HepG2 (cell line): ENCODE data around the gene C1orf116. TPM values are rescaled to one million over a fixed set of nuclear protein-coding genes. Genes with fewer than 3 reads are reported as not detected.

Experiments
- CEBPB ChIP-seq: IDR thresholded peaks from 2 replicates; pipeline ENCODE4 v1.6.1; 2011; ENCODE audit warnings: low read depth, low read length, improper control_type of control experiment, borderline replicate concordance
- ETV5 ChIP-seq: IDR thresholded peaks from 2 replicates; pipeline ENCODE4 v1.6.1; 2018; ENCODE audit warnings: missing biosample characterization, missing genetic modification reagents, inconsistent platforms, borderline replicate concordance
- GABPA ChIP-seq, 2 experiments: IDR thresholded peaks; 2 replicates each; pipeline ENCODE4 v1.6.1; 2011 to 2016; ENCODE audit warnings: low read depth in 2 of 2, low read length in 1 of 2, missing biosample characterization in 1 of 2, missing genetic modification characterization in 1 of 2
- HOXA7 ChIP-seq: sonication (generic); formaldehyde crosslinking; IDR thresholded peaks from 2 replicates; pipeline ENCODE4 v1.8.1; 2022; ENCODE audit warnings: mild to moderate bottlenecking, missing genetic modification reagents, moderate library complexity
- KDM5B ChIP-seq: sonication (generic); formaldehyde crosslinking; IDR thresholded peaks from 2 replicates; pipeline ENCODE4 v1.4.0; 2020; ENCODE audit warnings: missing genetic modification reagents, mild to moderate bottlenecking, borderline replicate concordance
- MYC ChIP-seq: sonication (generic); formaldehyde crosslinking; IDR thresholded peaks from 2 replicates; pipeline ENCODE4 v1.9.0; 2021; ENCODE audit warnings: missing genetic modification reagents, borderline replicate concordance
- SMAD9 ChIP-seq: sonication (generic); formaldehyde crosslinking; IDR thresholded peaks from 2 replicates; pipeline ENCODE4 v1.5.1; 2020; ENCODE audit warnings: mild to moderate bottlenecking, missing genetic modification reagents
- SMARCC2 ChIP-seq: fragments of 450-650 bp; IDR thresholded peaks from 2 replicates; pipeline ENCODE4 v1.6.1; 2017; ENCODE audit warnings: antibody characterized with exemption, mild to moderate bottlenecking
- SMARCE1 ChIP-seq: fragments of 450-650 bp; IDR thresholded peaks from 2 replicates; pipeline ENCODE4 v1.6.1; 2017; ENCODE audit warnings: borderline replicate concordance
- SNAPC4 ChIP-seq: sonication (generic); formaldehyde crosslinking; IDR thresholded peaks from 2 replicates; pipeline ENCODE4 v1.4.0; 2020; ENCODE audit warnings: mild to moderate bottlenecking, missing genetic modification reagents
- SP2 ChIP-seq: sonication (generic); formaldehyde crosslinking; IDR thresholded peaks from 2 replicates; pipeline ENCODE4 v1.5.1; 2020; ENCODE audit warnings: mild to moderate bottlenecking, missing genetic modification reagents
- TEAD3 ChIP-seq: optimal IDR thresholded peaks from 2 replicates; pipeline ENCODE3; 2016; ENCODE audit warnings: borderline replicate concordance
- TGIF2 ChIP-seq: IDR thresholded peaks from 2 replicates; pipeline ENCODE4 v1.6.1; 2016; ENCODE audit warnings: control low read depth, missing compliant biosample characterization
- USF2 ChIP-seq, 2 experiments: sonication (generic) in 1 of 2; formaldehyde crosslinking in 1 of 2; IDR thresholded peaks; 2 replicates each; pipeline versions ENCODE4 v1.5.1 to v1.6.1; 2011 to 2020; ENCODE audit warnings: borderline replicate concordance in 1 of 2, low read depth in 1 of 2, low read length in 1 of 2, mild to moderate bottlenecking in 1 of 2, missing genetic modification reagents in 1 of 2, moderate library complexity in 1 of 2
- ZBTB1 ChIP-seq: sonication (generic); formaldehyde crosslinking; IDR thresholded peaks from 2 replicates; pipeline ENCODE4 v1.4.0; 2020; ENCODE audit warnings: missing genetic modification reagents, borderline replicate concordance
- ZBTB7A ChIP-seq: sonication (generic); formaldehyde crosslinking; IDR thresholded peaks from 2 replicates; pipeline ENCODE4 v1.8.0; 2022; ENCODE audit warnings: mild to moderate bottlenecking, missing genetic modification reagents
- ZFP90 ChIP-seq: sonication (generic); formaldehyde crosslinking; IDR thresholded peaks from 2 replicates; pipeline ENCODE4 v1.8.0; 2022; ENCODE audit warnings: missing genetic modification reagents, mild to moderate bottlenecking, inconsistent platforms, borderline replicate concordance
- ZFYVE20 ChIP-seq: sonication (generic); formaldehyde crosslinking; IDR thresholded peaks from 2 replicates; pipeline ENCODE4 v1.8.0; 2023; ENCODE audit warnings: low read depth, mild to moderate bottlenecking, moderate library complexity, missing genetic modification reagents, borderline replicate concordance
- ZNF143 ChIP-seq: sonication (generic); formaldehyde crosslinking; IDR thresholded peaks from 2 replicates; pipeline ENCODE4 v1.4.0; 2020; ENCODE audit warnings: missing genetic modification reagents
- ZNF543 ChIP-seq: sonication (generic); formaldehyde crosslinking; IDR thresholded peaks from 2 replicates; pipeline ENCODE4 v1.4.0; 2020; ENCODE audit warnings: mild to moderate bottlenecking, missing genetic modification reagents
- ZNF572 ChIP-seq: sonication (generic); formaldehyde crosslinking; IDR thresholded peaks from 2 replicates; pipeline ENCODE4 v1.5.1; 2020; ENCODE audit warnings: mild to moderate bottlenecking, missing genetic modification reagents
- ZNF792 ChIP-seq: IDR thresholded peaks from 2 replicates; pipeline ENCODE4 v1.6.1; 2016
- ZNF878 ChIP-seq: sonication (generic); formaldehyde crosslinking; IDR thresholded peaks from 2 replicates; pipeline ENCODE4 v1.8.1; 2023; ENCODE audit warnings: mild to moderate bottlenecking, missing genetic modification reagents, moderate library complexity
- polyA plus RNA-seq, 8 experiments: library from polyadenylated mRNA; depleted of rRNA in 3 of 8; stranded (reverse) in 7 of 8; unstranded in 1 of 8; fragments of >200 nt; fragmentation: Illumina TruSeq in 4 of 8; extraction: Trizol in 4 of 8; gene quantifications; 2 replicates each; pipeline versions ENCODE4 v1.2.1 to v1.2.3, GENCODE V29; 2011 to 2016; ENCODE audit warnings: low read depth in 4 of 8, missing spikeins in 1 of 8, mixed read lengths in 1 of 8; ENCODE audit not compliant: insufficient read depth in 1 of 8
- total RNA-seq, 5 experiments: library from RNA; depleted of rRNA; stranded (reverse); fragments of >200 nt; fragmentation: Illumina TruSeq; extraction: Trizol; gene quantifications; 2 replicates each; pipeline ENCODE4 v1.2.3, GENCODE V29; 2016; ENCODE audit warnings: low read depth in 1 of 5

Gene C1orf116
- total and polyA plus RNA-seq, 2 of the 13 experiments (the other 11 are each of a cell fraction or from before 2014, with no cell fraction given): 0.51 to 0.95 TPM

DNA sequence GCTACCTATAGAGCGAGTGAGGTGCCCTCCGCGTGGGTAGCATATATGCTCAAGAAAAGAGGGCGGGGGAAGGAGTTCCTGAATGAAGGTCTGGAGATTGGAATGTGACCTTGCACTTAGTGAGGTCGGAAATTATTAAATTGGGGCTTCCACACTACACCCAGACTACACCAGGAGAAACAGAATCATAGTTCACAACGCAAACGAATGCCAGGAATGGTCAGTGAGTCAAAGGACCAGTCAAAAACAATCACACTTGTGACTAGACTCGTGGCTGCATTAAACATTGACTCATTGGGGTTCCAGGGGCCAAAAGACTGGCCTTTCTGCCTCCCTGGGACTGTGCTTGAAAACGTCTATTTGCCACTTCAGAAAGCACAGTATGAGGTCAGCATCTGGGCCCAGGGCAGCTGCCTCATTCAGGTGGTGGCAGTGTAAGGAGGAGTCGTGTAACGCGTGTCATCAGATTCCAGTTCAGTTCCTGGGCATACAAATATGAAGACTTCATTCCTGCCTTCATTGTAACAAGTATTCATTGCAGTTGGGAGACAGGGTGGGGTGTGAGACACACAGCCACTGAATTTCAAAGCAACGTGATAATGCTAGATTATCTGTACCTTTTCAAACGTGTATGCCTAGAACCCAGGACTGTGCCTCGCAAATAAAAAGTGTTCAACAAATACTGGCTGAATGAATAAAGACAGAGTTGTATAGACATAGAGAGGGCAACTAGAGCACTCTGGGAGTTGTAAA, 18.8 kb upstream of the C1orf116 start, which contains the start of gene YOD1 (continued):
- TF ChIP-seq ZNF543 (CRISPR knock-in tag) (peak; percentile 36; the same call in 1 of the 2 replicates), SMARCC2 (no peak), ZFP90 (CRISPR knock-in tag) (no peak), SP2 (CRISPR knock-in tag) (no peak), ZBTB7A (CRISPR knock-in tag) (no peak), ZNF143 (CRISPR knock-in tag) (no peak), USF2 (IDR thresholded peaks at IDR 0.05; ENCODE audit: low read depth, low read length) (no peak), USF2 (CRISPR knock-in tag; IDR thresholded peaks at IDR 0.05; ENCODE audit: borderline replicate concordance) (no peak), CEBPB (no peak), ZFYVE20 (CRISPR knock-in tag) (no peak), GABPA (IDR thresholded peaks at IDR 0.05; ENCODE audit: low read depth, low read length) (no peak), GABPA (CRISPR knock-in tag; IDR thresholded peaks at IDR 0.05; ENCODE audit: low read depth) (no peak), ZNF792 (no peak), SMAD9 (CRISPR knock-in tag) (no peak), TEAD3 (CRISPR knock-in tag) (no peak), ETV5 (CRISPR knock-in tag) (no peak), HOXA7 (no peak), KDM5B (no peak), TGIF2 (CRISPR knock-in tag) (no peak), ZNF572 (CRISPR knock-in tag) (no peak), SNAPC4 (CRISPR knock-in tag) (0 out of 2 replicates have a peak, but pooled peaks have one; percentile 3), SMARCE1 (no peak), MYC (CRISPR knock-in tag) (no peak; the same call in 1 of the 2 replicates), ZBTB1 (CRISPR knock-in tag) (no peak), ZNF878 (no peak)
